Right ventricle myocardium superior (tissue), 1 donor: ENCODE results near the gene DLGAP1. TPM values are rescaled to one million over a fixed set of nuclear protein-coding genes. Genes with fewer than 3 reads are reported as not detected.

Experiments
- ATAC-seq: fragments of 200-7000 bp; cut with Tn5 transposase; one replicate; pipeline ENCODE4 v1.9.1; 2020; ENCODE audit warnings: mild to moderate bottlenecking; ENCODE audit not compliant: poor library complexity
- DNase-seq: peaks from one replicate; pipeline ENCODE4 v3.0.0-alpha.2; 2020
- intact Hi-C: fragments of 100-400 bp; cut with DNase I; formaldehyde crosslinking; loops from one replicate; pipeline ENCODE4 v1.11.2; 2022
- total RNA-seq: library from RNA; stranded (reverse); fragmentation: NEBNext Ultra II Directional; extraction: Animal tissue kit (Norgen Biotek cat#: 25700); gene quantifications from one replicate; pipeline ENCODE4 v1.2.1, GENCODE V29; 2021
- donor health status: DM: no; HTN: yes; CAD: no; lungs with severe emphysema.

DLGAP1 gene
- total RNA-seq, 1 donor from 2014 or later, result 0.08 TPM

GRCh38 chr18:3798032-3798431, 657.1 kb downstream of the DLGAP1 start:
- ATAC-seq, result no peak
- intact Hi-C loops, result no loop called here
- DNase-seq, result no peak

GRCh38 chr18:3796434-3796833, 658.7 kb downstream of the DLGAP1 start:
- no peak for DNase-seq
- no peak for ATAC-seq
- intact Hi-C loops, result no loop called here

DNA sequence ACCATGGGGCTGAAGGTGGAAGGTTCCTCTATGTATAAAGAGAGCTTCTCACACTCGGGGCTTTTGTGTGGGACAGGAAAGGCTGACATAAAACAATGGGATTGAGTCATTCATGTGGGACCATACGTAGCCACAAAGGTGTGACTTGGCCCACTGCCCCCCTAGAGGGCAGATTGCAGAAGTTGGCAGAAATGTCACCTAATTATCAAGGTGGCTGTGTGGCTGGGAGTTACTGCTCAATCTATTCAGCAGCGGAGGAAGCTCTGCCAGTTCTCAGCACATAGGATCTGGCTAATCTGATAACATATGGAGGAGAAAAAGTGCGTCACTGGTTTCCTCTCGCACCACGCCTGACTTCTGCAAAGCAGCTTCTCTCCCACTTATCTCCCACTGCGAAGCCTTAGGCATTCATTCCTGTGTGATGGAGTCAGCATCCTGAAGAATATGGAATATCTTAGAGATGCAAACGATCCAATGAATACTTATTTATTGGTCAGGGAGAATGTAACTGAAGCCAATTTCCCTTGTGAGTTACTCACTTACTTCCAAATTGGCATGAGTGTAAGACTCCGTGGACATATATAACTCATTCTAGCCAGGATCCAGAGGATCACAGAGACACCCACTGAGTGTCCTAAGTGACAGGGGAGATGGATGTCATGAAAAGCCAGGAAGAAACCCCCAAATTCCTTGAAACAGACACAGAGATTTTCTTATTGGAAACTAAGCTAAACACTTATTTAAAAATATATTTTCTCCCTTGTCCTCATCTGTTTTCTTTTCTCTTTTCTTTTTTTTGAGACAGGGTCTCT, 660.4 kb downstream of the DLGAP1 start:
- intact Hi-C loops, result no loop called here
- ATAC-seq, result no peak

GRCh38 chr18:3793545-3793944, 661.6 kb downstream of the DLGAP1 start:
- intact Hi-C loops, result no loop called here
- DNase-seq, result no peak
- no peak for ATAC-seq

More for the DNA sequence above, 660.4 kb downstream of the DLGAP1 start:
- DNase-seq, result no peak

DNA sequence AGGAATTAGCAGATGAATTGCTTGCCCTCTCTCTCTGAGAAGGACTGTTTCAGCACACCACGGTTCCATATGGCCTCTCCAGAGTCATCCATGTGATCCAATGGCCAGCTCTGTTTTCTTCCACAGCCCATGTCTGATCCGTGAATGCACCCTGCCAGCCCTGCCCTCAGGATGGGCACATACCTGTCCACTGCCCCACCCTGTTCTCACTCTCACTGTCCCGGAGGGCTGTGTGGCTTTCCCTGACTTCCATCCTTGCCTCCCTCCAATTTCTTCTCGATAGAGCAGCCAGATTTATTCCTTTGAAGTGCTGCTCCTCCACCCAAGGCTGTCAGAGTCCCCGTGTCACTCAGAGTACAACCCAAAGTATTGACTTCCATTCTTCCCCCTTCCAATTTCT, 662.0 kb downstream of the DLGAP1 start:
- ATAC-seq (no peak), DNase-seq (no peak)
- intact Hi-C loops, result no loop called here

- no peak for ATAC-seq
Observed at GRCh38 chr18:3792711-3793110, 662.4 kb downstream of the DLGAP1 start.

DNA sequence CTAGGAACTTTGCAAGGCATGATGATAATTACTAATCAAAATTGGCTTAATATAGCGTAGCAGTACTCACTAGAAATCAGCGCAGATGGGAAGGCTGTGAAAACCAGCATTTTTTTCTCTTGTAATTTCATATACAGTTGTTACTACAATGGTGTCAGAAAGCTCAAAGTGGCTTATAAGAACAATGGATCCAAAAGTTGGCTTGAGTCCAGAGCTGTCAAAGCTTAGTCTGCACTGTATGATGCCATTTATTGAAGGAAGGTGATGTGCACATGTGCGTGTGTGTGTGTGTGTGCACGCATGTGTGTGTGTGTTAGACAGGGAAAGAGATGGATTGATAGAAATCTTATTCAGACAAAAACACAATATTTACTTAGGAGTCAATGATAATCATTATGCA, 663.9 kb downstream of the DLGAP1 start:
- ATAC-seq, result no peak
- intact Hi-C loops, result no loop called here
- DNase-seq, result no peak

More at GRCh38 chr18:3792711-3793110, 662.4 kb downstream of the DLGAP1 start:
- DNase-seq, result no peak
- intact Hi-C loops, result no loop called here

GRCh38 chr18:3790703-3791102, 664.4 kb downstream of the DLGAP1 start:
- ATAC-seq (no peak), DNase-seq (no peak)
- intact Hi-C loops, result no loop called here

DNA sequence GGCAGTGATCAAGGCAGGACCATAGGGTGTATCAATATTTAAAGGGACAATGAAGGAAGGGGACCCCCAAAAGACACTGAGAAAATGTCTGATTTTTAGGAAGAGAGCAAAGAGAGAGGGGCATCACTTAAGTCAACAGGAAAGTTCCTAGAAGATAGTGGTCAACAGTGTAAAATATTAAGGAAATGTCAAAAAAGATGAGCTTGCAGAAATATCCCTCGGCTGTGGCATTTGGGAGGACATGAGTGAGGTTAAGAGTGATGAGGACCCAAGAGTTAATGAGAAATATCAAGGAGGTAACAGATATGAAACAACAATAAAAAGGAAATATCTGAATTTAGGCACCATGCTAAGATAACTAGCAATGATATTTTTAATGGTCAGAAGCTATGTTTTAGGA, 665.6 kb downstream of the DLGAP1 start:
- DNase-seq, result no peak
- intact Hi-C loops, result no loop called here
- ATAC-seq, result no peak

DNA sequence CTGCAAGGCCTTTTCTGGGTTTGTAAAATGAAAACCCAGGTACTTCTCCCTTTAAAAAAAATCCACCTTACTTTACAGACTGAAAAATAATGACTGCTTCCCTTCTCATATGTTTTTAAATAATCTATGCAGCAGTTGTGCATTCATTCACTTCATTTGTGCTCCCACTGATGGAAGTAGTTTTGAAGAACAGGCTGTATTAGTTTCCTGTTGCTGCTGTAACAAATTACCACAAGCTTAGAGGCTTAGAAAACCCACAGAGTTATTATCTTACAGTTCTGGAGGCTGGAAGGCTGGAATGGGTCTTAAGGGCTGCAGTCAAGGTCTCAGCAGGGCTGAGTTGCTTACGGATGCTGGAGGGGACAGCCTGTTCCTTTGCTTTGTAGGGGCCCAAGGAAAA, 670.2 kb downstream of the DLGAP1 start:
- intact Hi-C loops, result no loop called here
- ATAC-seq (no peak), DNase-seq (no peak)

DNA sequence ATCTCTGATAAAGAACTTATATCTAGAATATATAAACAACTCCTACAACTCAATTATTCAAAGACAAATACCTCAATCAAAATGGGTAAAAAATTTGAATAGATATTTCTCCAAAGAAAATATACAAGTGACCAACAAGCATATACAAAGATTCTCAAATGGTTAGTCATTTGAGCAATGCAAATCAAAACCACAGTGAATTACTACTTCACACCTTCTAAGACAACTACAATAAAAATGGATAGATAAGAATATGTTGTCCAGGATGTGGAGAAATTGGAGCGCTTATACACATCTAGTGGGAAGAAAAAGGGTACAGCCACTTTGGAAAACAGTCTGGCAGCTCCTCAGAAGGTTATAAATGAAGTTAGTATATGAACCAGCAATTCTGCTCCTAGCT, 672.2 kb downstream of the DLGAP1 start:
- no peak for ATAC-seq
- intact Hi-C loops, result no loop called here
- DNase-seq, result no peak

GRCh38 chr18:3777719-3778118, 677.4 kb downstream of the DLGAP1 start:
- intact Hi-C loops, result loop anchor here (10.0 kb wide), 1 partner anchor 87 kb away; no protein-coding TSS in a partner anchor
- no peak for ATAC-seq
- DNase-seq, result no peak

DNA sequence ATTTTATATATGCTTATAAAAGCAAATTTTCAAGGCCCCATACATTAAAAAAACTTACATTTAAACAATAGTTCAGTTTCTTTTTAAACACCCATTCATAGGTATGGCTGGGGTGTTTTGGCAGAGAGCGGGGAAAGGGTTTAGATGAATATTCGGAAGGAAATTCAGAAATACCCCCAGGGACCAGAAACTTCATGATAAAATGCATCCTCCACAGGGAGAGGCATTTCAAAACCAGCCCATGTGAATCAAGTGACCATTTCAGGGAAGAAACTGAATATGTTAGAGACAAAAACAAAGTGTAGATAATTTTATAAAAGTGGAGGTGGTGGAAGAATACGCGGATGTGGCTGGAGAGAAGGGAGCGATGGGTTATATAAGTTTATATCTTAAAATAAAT, 678.0 kb downstream of the DLGAP1 start:
- ATAC-seq (no peak), DNase-seq (no peak)
- intact Hi-C loops, result loop anchor here (10.0 kb wide), 1 partner anchor 88 kb away; no protein-coding TSS in a partner anchor

DNA sequence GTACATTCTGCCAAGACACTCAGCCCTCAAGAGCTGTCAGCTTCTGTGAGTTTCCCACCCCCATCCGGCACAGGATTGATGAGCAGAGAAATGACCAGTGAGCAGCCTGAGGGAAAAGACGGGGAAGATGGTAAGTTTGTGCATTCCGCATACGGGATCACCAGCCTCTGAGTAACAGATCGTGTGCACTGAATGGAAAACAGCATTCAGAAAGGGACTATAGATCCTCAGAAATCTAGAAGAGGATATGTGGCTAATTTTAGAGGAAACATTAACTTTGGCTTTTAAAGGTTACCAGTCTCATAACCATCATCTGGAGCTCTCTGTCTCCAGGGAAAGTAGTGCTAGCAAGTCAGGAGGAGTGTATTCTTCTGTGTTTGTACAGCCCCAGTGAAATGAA, 679.1 kb downstream of the DLGAP1 start:
- intact Hi-C loops, result loop anchor here (10.0 kb wide), 1 partner anchor 89 kb away; no protein-coding TSS in a partner anchor
- no peak for DNase-seq
- no peak for ATAC-seq

GRCh38 chr18:3773303-3773702, 681.8 kb downstream of the DLGAP1 start:
- DNase-seq, result no peak
- ATAC-seq, result no peak
- intact Hi-C loops, result loop anchor here (10.0 kb wide), 1 partner anchor 91 kb away; no protein-coding TSS in a partner anchor

DNA sequence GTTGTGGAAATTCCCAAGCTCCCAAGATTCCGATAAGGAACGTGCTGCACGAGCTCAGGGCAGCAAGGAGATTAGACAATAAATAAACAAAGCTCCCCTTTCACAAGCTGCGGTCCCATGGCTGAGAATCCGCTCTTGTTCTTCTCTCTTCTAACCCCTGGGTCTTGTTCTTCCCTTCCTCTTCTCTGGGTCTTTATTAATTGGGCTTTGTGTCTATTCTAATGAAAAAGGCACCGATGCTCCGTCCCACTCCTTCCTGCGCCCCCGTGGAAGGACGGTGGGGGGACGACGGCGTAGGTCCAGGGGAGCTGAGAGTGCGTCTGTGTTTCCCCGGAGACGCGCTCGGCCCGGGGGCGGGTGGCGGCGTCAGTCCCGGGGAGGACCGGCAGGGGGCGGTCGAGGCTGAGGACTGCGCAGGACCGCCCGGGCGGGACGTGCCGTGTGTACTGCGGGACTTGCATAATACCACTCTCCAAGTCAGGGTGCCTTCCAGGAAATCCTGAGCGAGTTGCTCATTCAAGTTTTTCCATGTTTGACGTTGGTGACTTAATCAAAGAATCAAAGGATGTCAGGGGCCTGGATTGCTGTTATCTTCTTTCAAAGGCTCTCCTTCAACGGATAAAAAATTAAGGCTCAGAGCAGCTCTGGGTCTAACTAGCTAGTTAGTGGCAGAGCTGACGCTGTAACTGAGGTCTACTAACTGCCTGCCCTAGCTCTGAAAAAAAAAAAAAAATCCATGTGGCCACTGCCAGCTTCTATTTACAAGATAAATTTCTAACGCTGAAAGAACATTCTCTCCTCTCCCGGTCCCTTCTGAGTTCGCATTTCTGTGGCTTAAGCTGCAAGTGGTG, 683.8 kb downstream of the DLGAP1 start:
- DNase-seq (peak; percentile 92), ATAC-seq (peak; percentile 100)
- intact Hi-C loops, result loop anchor here (2.0 to 10.0 kb wide), 3 partner anchors 93 to 297 kb away; no protein-coding TSS in a partner anchor

- no peak for ATAC-seq
- DNase-seq, result no peak
- intact Hi-C loops, result no loop called here
Observed at GRCh38 chr18:3761266-3761665, 693.8 kb downstream of the DLGAP1 start.

GRCh38 chr18:3760741-3761140, 694.4 kb downstream of the DLGAP1 start:
- intact Hi-C loops, result no loop called here
- DNase-seq (no peak), ATAC-seq (no peak)

GRCh38 chr18:3759099-3759498, 696.0 kb downstream of the DLGAP1 start:
- intact Hi-C loops, result no loop called here
- ATAC-seq, result no peak

DNA sequence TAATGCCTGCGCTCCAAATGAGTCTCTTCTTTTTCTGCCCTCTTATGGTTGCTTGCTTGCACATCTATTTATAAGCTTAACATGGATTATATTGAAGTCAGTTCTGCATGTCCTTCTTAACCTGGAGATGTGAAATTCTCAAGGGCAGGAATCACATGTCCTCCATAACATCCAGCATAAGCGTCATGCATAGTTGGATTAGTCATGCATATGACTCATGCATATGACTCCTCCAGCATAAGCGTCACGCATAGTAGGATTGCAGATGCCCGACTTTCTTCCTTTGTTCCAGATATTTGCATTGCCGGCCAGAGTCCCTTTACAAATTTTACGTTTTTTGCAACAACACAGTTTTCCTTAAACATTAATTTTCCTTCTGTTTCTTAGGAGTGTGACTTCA, 696.6 kb downstream of the DLGAP1 start:
- ATAC-seq (no peak), DNase-seq (no peak)
- intact Hi-C loops, result no loop called here

More at GRCh38 chr18:3759099-3759498, 696.0 kb downstream of the DLGAP1 start:
- DNase-seq, result no peak
